Common myeloid progenitor, CD34-positive (primary cell): ENCODE measurements around the gene BZW2.
A peak's percentile ranks its signal among the peaks of the same experiment; 100 is the strongest.

ENCODE experiments used
- CTCF ChIA-PET: fragments of 350-600 bp; sonication (Branson Sonifier 250); formaldehyde crosslinking; loops from one replicate; lab custom pipeline; 2021; ENCODE audit warnings: antibody characterized with exemption; lab: Charles Lee
- POLR2A ChIA-PET: fragments of 350-600 bp; sonication (Branson Sonifier 250); formaldehyde crosslinking; loops from one replicate; lab custom pipeline; 2021; ENCODE audit warnings: antibody characterized with exemption; lab: Charles Lee
- DNase-seq, 3 donors: peaks; one replicate each; pipeline versions ENCODE4 v3.0.0 to v3.0.0-alpha.2; 2013
- H3K27ac ChIP-seq, 2 experiments: 1 replicate in 1 of 2; 2 replicates in 1 of 2; pipeline ENCODE4 v1.7.0; 2013; ENCODE audit warnings: inconsistent platforms in 2 of 2, low read length in 2 of 2, mild to moderate bottlenecking in 2 of 2, low read depth in 1 of 2, moderate library complexity in 1 of 2; ENCODE audit not compliant: severe bottlenecking in 2 of 2, insufficient read depth in 1 of 2, poor library complexity in 1 of 2
- H3K27me3 ChIP-seq, 5 experiments: replicated peaks in 2 of 5; 1 replicate in 3 of 5; 2 replicates in 2 of 5; pipeline versions ENCODE4 v1.6.1 to v1.7.0; 2013; ENCODE audit warnings: low read length in 4 of 5, mild to moderate bottlenecking in 2 of 5, moderate library complexity in 2 of 5, inconsistent platforms in 1 of 5; ENCODE audit not compliant: insufficient read depth in 5 of 5, control insufficient read depth in 4 of 5
- H3K36me3 ChIP-seq, 4 experiments: 1 replicate in 2 of 4; 2 replicates in 2 of 4; pipeline versions ENCODE4 v1.6.1 to v1.7.0; 2013; ENCODE audit warnings: low read length in 3 of 4, control low read depth in 1 of 4, mild to moderate bottlenecking in 1 of 4; ENCODE audit not compliant: control insufficient read depth in 4 of 4, insufficient read depth in 4 of 4
- H3K4me1 ChIP-seq, 4 experiments: 1 replicate in 3 of 4; 2 replicates in 1 of 4; pipeline versions ENCODE4 v1.6.1 to v1.7.1; 2013; ENCODE audit warnings: low read length in 3 of 4, mild to moderate bottlenecking in 3 of 4, control low read depth in 1 of 4, inconsistent platforms in 1 of 4, moderate library complexity in 1 of 4; ENCODE audit not compliant: control insufficient read depth in 4 of 4, insufficient read depth in 4 of 4; ENCODE audit errors: control extremely low read depth in 1 of 4
- H3K4me3 ChIP-seq, 7 experiments: 1 replicate in 4 of 7; 2 replicates in 3 of 7; pipeline versions ENCODE4 v1.5.1 to v1.7.0; 2013; ENCODE audit warnings: mild to moderate bottlenecking in 7 of 7, low read length in 6 of 7, moderate library complexity in 6 of 7, inconsistent platforms in 2 of 7, low read depth in 2 of 7, control low read depth in 1 of 7; ENCODE audit not compliant: insufficient read depth in 4 of 7, control insufficient read depth in 1 of 7; ENCODE audit errors: extremely low read depth in 1 of 7
- H3K9me3 ChIP-seq, 5 experiments: 1 replicate in 4 of 5; 2 replicates in 1 of 5; pipeline versions ENCODE4 v1.6.1 to v1.7.1; 2013; ENCODE audit warnings: low read length in 4 of 5, mild to moderate bottlenecking in 2 of 5, inconsistent platforms in 1 of 5, low read depth in 1 of 5, moderate library complexity in 1 of 5; ENCODE audit not compliant: control insufficient read depth in 4 of 5, insufficient read depth in 2 of 5; ENCODE audit errors: control extremely low read depth in 1 of 5
- WGBS: methylation state at CpG from one replicate; pipeline ENCODE4 v1.1.5; 2013; ENCODE audit not compliant: insufficient coverage; 5-methylcytosine and 5-hydroxymethylcytosine counted together

The BZW2 gene

GRCh38 chr7:16694806-16695205, 48.8 kb downstream of the BZW2 start:
- ChIA-PET POLR2A (no interaction called here), CTCF (interaction anchor here (0.9 to 3.6 kb wide), 13 partner anchors 9 to 225 kb away, joined by 3 to 21 read pairs (median 4); no protein-coding TSS in a partner anchor)
- no peaks in the 10 kb centered on the region for H3K4me1 ChIP-seq
- H3K27ac ChIP-seq: no peak overlapping the region
- no peaks in the 10 kb centered on the region for H3K27me3 ChIP-seq
- 100% methylated on average over 3 of the region's 6 CpGs for WGBS
- no peaks in the 10 kb centered on the region for H3K9me3 ChIP-seq
- H3K36me3 ChIP-seq: peaks cover 30 to 86% (median 61%) of the 10 kb centered on the region in 4 experiments
- no peak for DNase-seq
- H3K4me3 ChIP-seq: no peak overlapping the region

- POLR2A ChIA-PET: no interaction called here
- CTCF ChIA-PET: interaction anchor here (0.6 to 3.6 kb wide), 14 partner anchors 8 to 225 kb away, joined by 3 to 21 read pairs (median 4); no protein-coding TSS in a partner anchor
- no peaks in the 10 kb centered on the region for H3K27me3 ChIP-seq
- peaks cover 31 to 88% (median 63%) of the 10 kb centered on the region in 4 experiments for H3K36me3 ChIP-seq
- H3K4me3 ChIP-seq: no peak overlapping the region
- no peaks in the 10 kb centered on the region for H3K9me3 ChIP-seq
- no peaks in the 10 kb centered on the region for H3K4me1 ChIP-seq
- no peak overlapping the region for H3K27ac ChIP-seq
- DNase-seq: peak; percentile 55 to 76 (median 71)
- 89% methylated on average over 1 of the region's 4 CpGs for WGBS
Observed at GRCh38 chr7:16695621-16696237, 49.7 kb downstream of the BZW2 start.

- H3K4me1 ChIP-seq: no peaks in the 10 kb centered on the region
- no peak for DNase-seq
- H3K4me3 ChIP-seq: no peak overlapping the region
- 96% methylated on average over 7 of the region's 8 CpGs for WGBS
- peaks cover 36 to 90% (median 61%) of the 10 kb centered on the region in 4 experiments for H3K36me3 ChIP-seq
- H3K27me3 ChIP-seq: no peaks in the 10 kb centered on the region
- no peaks in the 10 kb centered on the region for H3K9me3 ChIP-seq
- ChIA-PET POLR2A (interaction anchor here (0.5 kb wide), 1 partner anchor 9 kb away, joined by 6 read pairs; no protein-coding TSS in a partner anchor), CTCF (interaction anchor here (1.0 to 2.5 kb wide), 6 partner anchors 9 to 230 kb away, joined by 3 to 15 read pairs (median 4); no protein-coding TSS in a partner anchor)
- no peak overlapping the region for H3K27ac ChIP-seq
Observed at GRCh38 chr7:16697507-16698199, 51.7 kb downstream of the BZW2 start.

GRCh38 chr7:16698200-16698905, 52.4 kb downstream of the BZW2 start:
- no peak for DNase-seq
- WGBS: 100% methylated on average over 2 of the region's 3 CpGs
- H3K27me3 ChIP-seq: no peaks in the 10 kb centered on the region
- POLR2A ChIA-PET: no interaction called here
- H3K9me3 ChIP-seq: no peaks in the 10 kb centered on the region
- peaks cover 38 to 89% (median 59%) of the 10 kb centered on the region in 4 experiments for H3K36me3 ChIP-seq
- H3K27ac ChIP-seq: no peak overlapping the region
- CTCF ChIA-PET: interaction anchor here (1.0 to 2.5 kb wide), 4 partner anchors 10 to 222 kb away, joined by 3 to 15 read pairs (median 6); no protein-coding TSS in a partner anchor
- no peak overlapping the region for H3K4me3 ChIP-seq
- H3K4me1 ChIP-seq: no peaks in the 10 kb centered on the region

- POLR2A ChIA-PET: no interaction called here
- Histone ChIP-seq H3K4me1 (no peaks in the 10 kb centered on the region), H3K9me3 (no peaks in the 10 kb centered on the region), H3K36me3 (peaks cover 33 to 89% (median 56%) of the 10 kb centered on the region in 4 experiments), H3K27me3 (no peaks in the 10 kb centered on the region), H3K27ac (no peak overlapping the region), H3K4me3 (no peak overlapping the region)
- no peak for DNase-seq
- CTCF ChIA-PET: interaction anchor here (1.0 to 1.4 kb wide), 4 partner anchors 10 to 218 kb away, joined by 3 to 5 read pairs (median 4); no protein-coding TSS in a partner anchor
Observed at GRCh38 chr7:16702441-16702840, 56.5 kb downstream of the BZW2 start.

- no peaks in the 10 kb centered on the region for H3K4me1 ChIP-seq
- no peaks in the 10 kb centered on the region for H3K9me3 ChIP-seq
- ChIA-PET POLR2A (no interaction called here), CTCF (interaction anchor here (2.7 kb wide), 1 partner anchor 13 kb away, joined by 11 read pairs; no protein-coding TSS in a partner anchor)
- H3K4me3 ChIP-seq: no peak overlapping the region
- WGBS: 96% methylated on average over 4 of the region's 4 CpGs
- DNase-seq: no peak
- H3K27ac ChIP-seq: no peak overlapping the region
- peaks cover 10 to 40% (median 24%) of the 10 kb centered on the region in 4 experiments for H3K36me3 ChIP-seq
- H3K27me3 ChIP-seq: no peaks in the 10 kb centered on the region
Observed at GRCh38 chr7:16708511-16708910, 62.5 kb downstream of the BZW2 start.
